GM20000 (cell line): ENCODE measurements around the gene NCF4.

Source experiments
- DNase-seq: peaks from one replicate; pipeline ENCODE4 v3.0.0; 2012; ENCODE audit warnings: low spot score
- CTCF ChIP-seq: IDR thresholded peaks from 2 replicates; pipeline ENCODE4 v1.5.1; 2012; ENCODE audit warnings: mild to moderate bottlenecking, control low read depth; ENCODE audit errors: extremely low read depth, missing control alignments

NCF4 gene

DNA sequence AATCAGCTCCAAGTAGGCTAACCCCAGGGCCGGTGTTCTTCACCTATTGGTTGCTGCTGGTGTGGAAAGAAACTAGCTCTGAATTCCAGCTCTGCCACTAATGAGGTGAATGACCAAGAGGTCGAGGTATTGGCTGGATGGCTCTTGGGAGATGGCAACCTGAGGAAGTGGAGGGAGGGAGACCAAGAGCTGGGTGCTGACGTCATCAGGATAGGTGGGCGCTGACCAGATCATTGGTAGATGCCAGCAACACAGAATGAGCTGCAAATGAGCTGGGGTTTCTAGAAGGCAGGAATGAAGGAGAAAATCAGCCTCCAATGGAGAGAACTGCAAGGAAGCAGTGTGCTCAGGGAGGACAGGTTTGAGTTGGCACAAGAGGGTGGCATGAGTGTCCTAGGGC, 37.9 kb downstream of the NCF4 start:
- no peak for DNase-seq
- TF ChIP-seq CTCF, result no peak

DNA sequence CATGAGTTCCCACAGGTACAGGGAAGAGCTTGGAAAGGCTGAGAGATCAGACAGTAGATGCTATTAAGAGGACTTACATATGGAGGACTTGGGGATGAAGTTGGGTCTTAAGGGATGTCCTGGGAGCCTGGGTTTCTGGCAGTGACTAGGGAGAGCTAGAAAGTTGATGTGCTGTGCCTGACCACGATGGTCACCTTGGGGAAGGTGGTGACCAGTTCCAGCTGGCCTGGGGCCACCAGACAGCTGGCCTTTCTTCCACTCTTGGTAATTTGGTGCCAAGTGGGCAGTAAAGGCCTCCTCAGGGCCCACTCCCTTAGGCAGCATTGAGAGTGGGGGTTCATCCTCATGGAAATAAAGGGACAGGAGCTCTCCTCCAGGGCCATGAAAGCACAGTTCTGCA, 38.7 kb downstream of the NCF4 start:
- DNase-seq, result no peak
- TF ChIP-seq CTCF, result no peak

DNA sequence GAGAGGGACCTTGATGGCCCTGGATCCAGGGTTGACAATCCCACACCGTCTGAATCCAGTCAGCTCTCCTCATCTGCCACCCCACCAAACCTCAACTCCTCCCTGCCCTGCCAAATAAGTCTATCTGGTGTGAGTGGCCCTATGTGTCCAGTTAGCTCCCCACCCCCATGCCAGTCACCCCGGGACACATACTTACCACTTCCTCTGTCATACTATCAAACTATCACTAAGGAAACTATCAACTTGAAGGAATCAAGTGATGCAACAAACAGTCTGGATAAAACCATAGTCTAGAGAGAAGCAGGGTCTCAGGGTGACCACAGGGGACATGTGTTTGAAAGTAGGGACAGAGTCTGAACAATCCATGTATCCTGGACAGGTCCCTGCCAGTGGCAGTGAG, 39.4 kb downstream of the NCF4 start:
- DNase-seq, result no peak
- TF ChIP-seq CTCF, result no peak

DNA sequence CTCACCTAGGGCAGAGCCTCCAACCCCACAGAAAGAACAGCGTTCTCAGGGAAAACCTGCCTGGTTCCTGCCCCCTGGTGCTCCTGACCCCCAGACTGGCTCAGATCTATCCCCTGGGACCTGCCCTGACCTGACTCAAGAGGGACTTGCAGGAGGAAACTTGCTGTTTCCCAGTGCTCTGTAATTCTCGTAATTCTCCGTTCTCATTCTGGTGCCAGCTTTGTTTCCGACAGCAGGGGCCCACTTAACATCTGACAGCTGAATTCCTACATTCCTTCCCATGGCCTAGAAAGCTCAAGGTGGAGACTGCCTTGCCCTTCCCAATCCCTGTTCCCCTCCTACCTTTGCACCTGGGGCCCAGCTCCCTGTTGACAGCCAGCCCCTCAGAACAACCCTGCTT, 40.1 kb downstream of the NCF4 start:
- no peak for DNase-seq
- TF ChIP-seq CTCF, result no peak

- TF ChIP-seq CTCF, result no peak
- DNase-seq, result peak; percentile 80
Measured at GRCh38 chr22:36901411-36902142, 40.8 kb downstream of the NCF4 start.

DNA sequence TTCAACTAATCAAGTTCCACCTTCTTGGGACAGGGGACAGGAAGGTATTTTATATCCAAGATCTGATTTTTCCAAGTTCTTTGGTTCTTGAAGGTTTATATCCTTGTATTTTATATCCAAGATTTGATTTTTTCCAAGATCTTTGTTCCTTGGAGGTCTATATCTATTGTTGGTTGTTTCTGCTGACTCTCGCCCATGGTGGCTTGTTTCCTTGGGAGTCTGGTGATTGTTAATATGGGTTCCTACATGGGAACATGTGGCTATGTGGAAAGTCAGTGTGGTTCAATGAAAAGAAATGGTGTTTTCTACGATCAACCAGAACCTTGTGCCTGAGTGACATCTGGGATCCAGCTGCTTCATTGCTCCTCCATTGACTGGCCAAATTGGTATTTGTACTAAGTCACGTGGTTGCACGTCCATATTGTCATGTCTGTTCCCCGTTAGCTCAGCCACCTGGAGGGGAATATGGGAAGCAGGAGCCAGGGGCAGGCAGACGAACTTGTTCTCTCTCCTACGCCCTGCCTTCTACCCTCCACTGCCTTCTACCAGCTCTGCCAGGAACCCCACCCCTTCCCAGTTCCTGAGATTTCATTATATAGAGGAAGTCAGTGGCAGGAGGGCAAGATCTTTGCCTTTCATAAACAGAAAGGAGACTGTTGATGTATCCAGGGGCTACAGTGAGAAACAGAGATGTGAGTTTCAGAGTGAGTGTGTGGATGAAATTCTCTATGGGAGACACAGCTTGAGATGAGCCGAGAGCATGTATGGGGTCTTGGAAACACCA, 41.5 kb downstream of the NCF4 start:
- DNase-seq, result no peak
- no peak for TF ChIP-seq CTCF

DNA sequence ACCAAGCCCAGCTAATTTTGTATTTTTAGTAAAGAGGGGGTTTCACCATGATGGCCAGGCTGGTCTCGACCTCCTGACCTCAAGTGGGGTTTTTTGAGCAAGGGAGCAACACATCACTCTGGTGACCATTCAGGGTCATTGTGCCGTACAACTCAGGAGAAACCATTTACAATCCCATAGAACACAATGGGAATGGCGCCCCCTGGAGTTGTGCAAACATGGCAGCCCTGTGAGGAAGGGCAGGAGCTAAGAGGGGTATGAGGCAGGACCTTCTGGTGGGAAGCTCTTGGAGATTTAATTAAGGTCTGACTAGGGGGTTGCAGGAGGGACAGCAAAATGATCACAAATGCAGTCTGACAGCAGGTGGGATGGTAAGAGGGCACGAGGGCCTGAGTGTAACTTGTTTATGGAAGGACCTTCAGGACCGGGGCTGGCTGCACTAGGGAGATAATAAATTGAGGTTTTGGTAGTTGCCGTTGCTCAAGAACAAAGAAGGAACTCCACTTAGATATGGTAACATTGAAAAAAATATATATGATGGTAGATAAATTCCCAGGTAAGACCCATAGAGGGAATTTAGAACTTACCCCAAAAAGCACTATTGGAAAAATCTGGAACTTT, 43.6 kb downstream of the NCF4 start:
- TF ChIP-seq CTCF, result no peak
- no peak for DNase-seq
